Esophagus squamous epithelium (tissue), 4 donors: ENCODE results near the gene PTPRT.

Experiments
- CTCF ChIP-seq, 6 experiments: fragments of 450-650 bp in 4 of 6; fragments of 200-600 bp in 2 of 6; sonication (generic) in 2 of 6; IDR thresholded peaks; one replicate each; pipeline ENCODE4 v1.5.1; 2016 to 2019; ENCODE audit warnings: antibody characterized with exemption in 6 of 6, mild to moderate bottlenecking in 4 of 6, moderate library complexity in 4 of 6
- POLR2A ChIP-seq, 4 donors: fragments of 450-650 bp; IDR thresholded peaks; one replicate each; pipeline ENCODE4 v1.6.1; 2017; ENCODE audit warnings: antibody characterized with exemption in 4 of 4, mild to moderate bottlenecking in 4 of 4, moderate library complexity in 3 of 4

- TF ChIP-seq POLR2A (IDR thresholded peaks at IDR 0.05): no peak
- TF ChIP-seq CTCF (IDR thresholded peaks at IDR 0.05): no peak
These were observed 533.6 kb downstream of the PTPRT start for GRCh38 chr20:42656130-42656529.
